Hepatocyte (in vitro differentiated cells): ENCODE data around the gene PSMB8. TPM values are rescaled to one million over a fixed set of nuclear protein-coding genes. Genes with fewer than 3 reads are reported as not detected.
"Not testable (repeated sequence)": the region's sequence is repeated elsewhere in the genome, so short reads cannot be mapped to it uniquely, and the experiment has no call there.

Experiments
- DNase-seq: peaks from one replicate; pipeline ENCODE4 v3.0.0-alpha.2; 2016; ENCODE audit warnings: low spot score
- H2AFZ ChIP-seq: fragments of 200-600 bp; sonication (generic); 2 replicates; pipeline ENCODE4 v1.6.0; 2016; ENCODE audit warnings: antibody characterized with exemption, mild to moderate bottlenecking
- H3K27ac ChIP-seq: fragments of 200-600 bp; sonication (generic); 2 replicates; pipeline ENCODE4 v1.5.1; 2016; ENCODE audit warnings: mild to moderate bottlenecking
- H3K27me3 ChIP-seq: fragments of 200-600 bp; sonication (generic); 2 replicates; pipeline ENCODE4 v1.6.1; 2016
- H3K36me3 ChIP-seq: fragments of 200-600 bp; sonication (generic); replicated peaks from 2 replicates; pipeline ENCODE4 v1.5.1; 2016; ENCODE audit warnings: low read depth; ENCODE audit not compliant: insufficient read depth
- H3K4me1 ChIP-seq: fragments of 200-600 bp; sonication (generic); 2 replicates; pipeline ENCODE4 v1.5.1; 2016; ENCODE audit warnings: mild to moderate bottlenecking, moderate library complexity; ENCODE audit not compliant: insufficient read depth
- H3K4me2 ChIP-seq: fragments of 200-600 bp; sonication (generic); 2 replicates; pipeline ENCODE4 v1.6.0; 2016
- H3K4me3 ChIP-seq: fragments of 200-600 bp; sonication (generic); 2 replicates; pipeline ENCODE4 v1.5.1; 2016; ENCODE audit warnings: mild to moderate bottlenecking
- H3K79me2 ChIP-seq: fragments of 200-600 bp; sonication (generic); 2 replicates; pipeline ENCODE4 v1.6.0; 2017; ENCODE audit warnings: mild to moderate bottlenecking
- H3K9me2 ChIP-seq: fragments of 200-600 bp; sonication (generic); replicated peaks from 2 replicates; pipeline ENCODE4 v1.6.0; 2017; ENCODE audit warnings: mild to moderate bottlenecking; ENCODE audit not compliant: insufficient read depth
- H3K9me3 ChIP-seq: fragments of 200-600 bp; sonication (generic); 2 replicates; pipeline ENCODE4 v1.5.1; 2016; ENCODE audit warnings: low read depth, mild to moderate bottlenecking
- H4K20me1 ChIP-seq: fragments of 200-600 bp; sonication (generic); 2 replicates; pipeline ENCODE4 v1.6.0; 2016; ENCODE audit warnings: mild to moderate bottlenecking; ENCODE audit not compliant: insufficient read depth, poor library complexity, severe bottlenecking
- CTCF ChIP-seq: fragments of 200-600 bp; sonication (generic); IDR thresholded peaks from 2 replicates; pipeline ENCODE4 v1.5.1; 2016; ENCODE audit warnings: antibody characterized with exemption, mild to moderate bottlenecking; ENCODE audit not compliant: poor library complexity
- EZH2 ChIP-seq: fragments of 200-600 bp; sonication (generic); IDR thresholded peaks from 2 replicates; pipeline ENCODE4 v1.6.1; 2016; ENCODE audit warnings: antibody characterized with exemption, mild to moderate bottlenecking, borderline replicate concordance
- EZH2phosphoT487 ChIP-seq: fragments of 200-600 bp; sonication (generic); IDR thresholded peaks from one replicate; pipeline ENCODE4 v1.6.1; 2018; ENCODE audit warnings: antibody characterized with exemption, mild to moderate bottlenecking, low read depth, moderate library complexity; ENCODE audit not compliant: unreplicated experiment, severe bottlenecking
- WGBS: methylation state at CpG from one replicate; pipeline ENCODE4 v1.1.6; 2016; ENCODE audit warnings: low lambda C conversion rate; ENCODE audit errors: missing lambda C conversion rate; 5-methylcytosine and 5-hydroxymethylcytosine counted together
- polyA plus RNA-seq: library from polyadenylated mRNA; unstranded; fragments of >200 nt; fragmentation: Nextera tagmentation; extraction: Ambion mirVana; gene quantifications from 2 replicates; pipeline ENCODE4 v1.2.1, GENCODE V29; 2016
- total RNA-seq: library from RNA; depleted of rRNA; stranded (reverse); fragments of >200 nt; gene quantifications from 2 replicates; pipeline ENCODE4 v1.2.3, GENCODE V29; 2014

The PSMB8 gene
- total and polyA plus RNA-seq, 2 experiments from 2014 or later: 18.6 to 19.1 TPM

DNA sequence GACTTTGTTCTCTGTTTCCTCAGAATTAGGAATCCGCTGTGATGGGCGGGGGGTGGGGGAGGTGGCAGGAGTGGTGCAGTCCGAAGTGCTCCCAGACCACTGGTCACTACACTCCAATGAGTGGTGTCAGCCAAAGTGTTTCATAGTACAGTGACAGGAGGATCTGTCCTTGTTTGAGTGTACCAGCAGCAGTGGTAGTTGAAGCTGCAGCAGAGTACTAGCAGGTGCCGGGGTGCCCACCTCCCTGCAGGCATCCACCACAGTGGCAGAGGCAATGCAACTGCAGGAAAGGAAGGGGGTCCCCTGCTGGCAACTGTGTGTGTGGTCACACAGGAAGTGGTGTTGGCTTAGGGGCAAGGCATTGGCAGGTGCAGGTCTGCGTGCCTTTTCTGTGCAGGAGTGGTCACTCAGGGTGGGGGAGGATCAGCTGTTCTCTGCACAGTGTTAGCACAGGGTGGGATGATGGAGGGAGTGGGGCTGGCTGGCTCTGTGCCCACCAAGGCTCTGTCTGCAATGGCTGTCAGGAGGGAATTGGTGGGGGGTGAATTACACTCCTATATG is 36.7 kb downstream of the PSMB8 start:
- H2AFZ ChIP-seq: no peak overlapping the region
- WGBS: 86% methylated on average over 5 of the region's 5 CpGs
- no peak overlapping the region for H3K4me3 ChIP-seq
- H3K79me2 ChIP-seq: no peaks in the 10 kb centered on the region
- H3K9me2 ChIP-seq: no peaks in the 10 kb centered on the region
- H3K36me3 ChIP-seq: no peaks in the 10 kb centered on the region
- no peak for TF ChIP-seq EZH2
- TF ChIP-seq CTCF: no peak
- TF ChIP-seq EZH2phosphoT487: no peak
- no peak overlapping the region for H3K4me2 ChIP-seq
- H3K4me1 ChIP-seq: no peaks in the 10 kb centered on the region
- H3K9me3 ChIP-seq: no peaks in the 10 kb centered on the region
- no peak for DNase-seq
- H3K27me3 ChIP-seq: peaks cover 21% of the 10 kb centered on the region
- H3K27ac ChIP-seq: no peak overlapping the region
- no peaks in the 10 kb centered on the region for H4K20me1 ChIP-seq

- not testable (repeated sequence) for H3K4me2 ChIP-seq, H3K4me3 ChIP-seq, H2AFZ ChIP-seq, H3K27ac ChIP-seq, DNase-seq, H3K79me2 ChIP-seq, H3K9me2 ChIP-seq, H3K4me1 ChIP-seq, H3K9me3 ChIP-seq, H4K20me1 ChIP-seq, H3K36me3 ChIP-seq
- peaks cover 36% of the 10 kb centered on the region for H3K27me3 ChIP-seq
These were observed 38.4 kb downstream of the PSMB8 start for GRCh38 chr6:32805404-32805803.

DNA sequence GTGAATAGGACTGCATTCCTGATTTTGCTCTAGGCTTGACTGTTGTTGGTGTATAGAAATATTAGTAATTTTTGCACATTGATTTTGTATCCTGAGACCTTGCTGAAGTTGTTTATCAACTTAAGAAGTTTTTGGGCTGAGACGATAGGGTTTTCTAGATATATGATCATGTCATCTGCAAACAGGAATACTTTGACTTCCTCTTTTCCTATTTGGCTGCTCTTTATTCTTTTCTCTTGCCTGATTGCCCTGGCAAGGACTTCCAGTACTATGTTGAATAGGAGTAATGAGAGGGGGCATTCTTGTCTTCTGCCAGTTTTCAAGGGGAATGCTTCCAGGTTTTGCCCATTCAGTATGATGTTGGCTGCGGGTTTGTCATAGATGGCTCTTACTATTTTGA is 40.4 kb downstream of the PSMB8 start:
- H4K20me1 ChIP-seq: no peaks in the 10 kb centered on the region
- no peak overlapping the region for H3K27ac ChIP-seq
- TF ChIP-seq CTCF (no peak), EZH2phosphoT487 (no peak), EZH2 (no peak)
- DNase-seq: no peak
- no peaks in the 10 kb centered on the region for H3K9me3 ChIP-seq
- WGBS: 84% methylated on average over 2 of the region's 2 CpGs
- H3K4me2 ChIP-seq: no peak overlapping the region
- no peak overlapping the region for H2AFZ ChIP-seq
- H3K79me2 ChIP-seq: no peaks in the 10 kb centered on the region
- peaks cover 36% of the 10 kb centered on the region for H3K27me3 ChIP-seq
- H3K9me2 ChIP-seq: no peaks in the 10 kb centered on the region
- H3K36me3 ChIP-seq: no peaks in the 10 kb centered on the region
- H3K4me1 ChIP-seq: no peaks in the 10 kb centered on the region
- no peak overlapping the region for H3K4me3 ChIP-seq

DNA sequence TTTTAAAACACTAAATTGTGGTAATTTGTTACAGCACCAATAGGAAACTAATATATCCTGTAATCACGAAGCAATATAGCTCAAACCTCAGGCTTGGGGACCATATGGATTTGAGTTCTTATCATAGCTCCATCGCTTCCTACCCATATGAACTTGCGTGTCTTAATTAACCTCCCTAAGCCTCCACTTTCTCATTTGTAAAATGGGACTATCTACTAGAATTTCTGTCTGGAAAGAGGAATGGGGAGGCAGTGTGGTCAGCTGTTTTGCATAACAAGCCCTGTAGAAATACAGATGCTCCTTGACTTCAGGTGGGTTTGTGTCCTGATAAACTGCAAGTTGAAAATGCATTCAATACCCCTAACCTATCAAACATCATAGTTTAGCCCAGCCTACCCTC is 44.1 kb downstream of the PSMB8 start:
- H4K20me1 ChIP-seq: no peaks in the 10 kb centered on the region
- no peaks in the 10 kb centered on the region for H3K36me3 ChIP-seq
- no peaks in the 10 kb centered on the region for H3K79me2 ChIP-seq
- H2AFZ ChIP-seq: no peak overlapping the region
- H3K4me2 ChIP-seq: no peak overlapping the region
- H3K9me3 ChIP-seq: no peaks in the 10 kb centered on the region
- no peaks in the 10 kb centered on the region for H3K9me2 ChIP-seq
- 60% methylated on average over 3 of the region's 3 CpGs for WGBS
- no peak for DNase-seq
- peaks cover 44% of the 10 kb centered on the region for H3K27me3 ChIP-seq
- no peak overlapping the region for H3K4me3 ChIP-seq
- no peaks in the 10 kb centered on the region for H3K4me1 ChIP-seq
- no peak overlapping the region for H3K27ac ChIP-seq
- no peak for TF ChIP-seq CTCF
